Lung microvascular endothelial cell (primary cell): ENCODE data around the gene CACFD1. TPM values are rescaled to one million over a fixed set of nuclear protein-coding genes. Genes with fewer than 3 reads are reported as not detected.
A peak's percentile ranks its signal among the peaks of the same experiment; 100 is the strongest.

Experiments
- DNase-seq, 2 donors: peaks; one replicate each; pipeline versions ENCODE4 v3.0.0 to v3.0.0-alpha.2; 2010; ENCODE audit warnings: low read depth in 2 of 2
- total RNA-seq: library from RNA; depleted of rRNA; stranded (reverse); fragments of >200 nt; gene quantifications from 2 replicates; pipeline ENCODE4 v1.2.1, GENCODE V29; 2014

The CACFD1 gene
- total RNA-seq, 1 donor from 2014 or later: 15.9 TPM

GRCh38 chr9:133463864-133464615, 4.3 kb downstream of the CACFD1 start:
- DNase-seq: no peak

GRCh38 chr9:133464638-133465037, 4.9 kb downstream of the CACFD1 start:
- no peak for DNase-seq

GRCh38 chr9:133465984-133466383, 6.2 kb downstream of the CACFD1 start:
- DNase-seq: no peak

GRCh38 chr9:133467101-133467500, 7.3 kb downstream of the CACFD1 start:
- DNase-seq: no peak

- no peak for DNase-seq
Measured at GRCh38 chr9:133468374-133468773, 8.6 kb downstream of the CACFD1 start.

GRCh38 chr9:133468777-133469421, 9.1 kb downstream of the CACFD1 start:
- DNase-seq: no peak

GRCh38 chr9:133470427-133470924, 10.7 kb downstream of the CACFD1 start:
- no peak for DNase-seq

GRCh38 chr9:133470988-133471387, 11.2 kb downstream of the CACFD1 start:
- DNase-seq: no peak

- DNase-seq: no peak
Measured at GRCh38 chr9:133471551-133472276, 11.9 kb downstream of the CACFD1 start.

- DNase-seq: no peak
Measured at GRCh38 chr9:133472277-133472645, 12.5 kb downstream of the CACFD1 start.

GRCh38 chr9:133472753-133473378, 13.1 kb downstream of the CACFD1 start:
- DNase-seq: no peak

GRCh38 chr9:133473743-133474142, 14.0 kb downstream of the CACFD1 start:
- DNase-seq: no peak

- DNase-seq: no peak
Measured at GRCh38 chr9:133474215-133474614, 14.4 kb downstream of the CACFD1 start.

GRCh38 chr9:133474853-133475252, 15.1 kb downstream of the CACFD1 start:
- no peak for DNase-seq

GRCh38 chr9:133475292-133476012, 15.7 kb downstream of the CACFD1 start:
- no peak for DNase-seq

- DNase-seq: no peak
Measured at GRCh38 chr9:133476036-133476931, 16.5 kb downstream of the CACFD1 start.

- DNase-seq: no peak
Measured at GRCh38 chr9:133476941-133477340, 17.2 kb downstream of the CACFD1 start.

- DNase-seq: no peak
Measured at GRCh38 chr9:133477461-133477860, 17.7 kb downstream of the CACFD1 start.

- DNase-seq: peak; percentile 58 to 76
Measured at GRCh38 chr9:133477992-133478850, 18.4 kb downstream of the CACFD1 start.
